Motor neuron (in vitro differentiated cells): ENCODE results near the gene NRP1. TPM values are rescaled to one million over a fixed set of nuclear protein-coding genes. Genes with fewer than 3 reads are reported as not detected.

ENCODE experiments used
- ATAC-seq, 8 experiments: fragments of 200-7000 bp; cut with Tn5 transposase; replicated peaks in 6 of 8; 2 replicates each; pipeline ENCODE4 v1.8.0; 2021; ENCODE audit warnings: mild to moderate bottlenecking in 8 of 8, moderate library complexity in 8 of 8
- H3K27ac ChIP-seq, 2 donors: fragments of 250-450 bp; sonication (Bioruptor Pico); 2 replicates each; pipeline ENCODE4 v1.9.0; 2021; ENCODE audit warnings: antibody characterized with exemption in 2 of 2, mild to moderate bottlenecking in 2 of 2, moderate library complexity in 1 of 2
- H3K4me1 ChIP-seq, 2 donors: fragments of 250-450 bp; sonication (Bioruptor Pico); replicated peaks in 1 of 2; 2 replicates each; pipeline ENCODE4 v1.6.1; 2021; ENCODE audit warnings: antibody characterized with exemption in 2 of 2, mild to moderate bottlenecking in 2 of 2, moderate library complexity in 1 of 2
- H3K4me3 ChIP-seq, 5 donors: fragments of 250-450 bp; sonication (Bioruptor Pico); 2 replicates each; pipeline ENCODE4 v1.9.0; 2021; ENCODE audit warnings: antibody characterized with exemption in 5 of 5, mild to moderate bottlenecking in 5 of 5, moderate library complexity in 4 of 5
- WGBS, 10 experiments: fragments of 450-650 bp; shearing (Covaris generic); methylation state at CpG; one replicate each; pipeline ENCODE4 v1.0.0; 2022; 5-methylcytosine and 5-hydroxymethylcytosine counted together
- in situ Hi-C, 9 experiments: fragments of 400-800 bp; cut with MboI; loops; one replicate each; pipeline ENCODE4 v1.15.0; 2021; ENCODE audit warnings: low sequenced_read_pairs in 9 of 9, low pct_unique_long_range_greater_than_20kb in 2 of 9; ENCODE audit not compliant: unreplicated experiment in 9 of 9
- total RNA-seq, 8 experiments: library from RNA; unstranded; fragments of 300-600 nt; gene quantifications; 2 replicates each; pipeline versions ENCODE4 v1.2.3 to v1.2.4, GENCODE V29; 2022

Gene NRP1
- total RNA-seq, 8 experiments from 2014 or later, result 35.7 to 84.8 (median 61.7) TPM

DNA sequence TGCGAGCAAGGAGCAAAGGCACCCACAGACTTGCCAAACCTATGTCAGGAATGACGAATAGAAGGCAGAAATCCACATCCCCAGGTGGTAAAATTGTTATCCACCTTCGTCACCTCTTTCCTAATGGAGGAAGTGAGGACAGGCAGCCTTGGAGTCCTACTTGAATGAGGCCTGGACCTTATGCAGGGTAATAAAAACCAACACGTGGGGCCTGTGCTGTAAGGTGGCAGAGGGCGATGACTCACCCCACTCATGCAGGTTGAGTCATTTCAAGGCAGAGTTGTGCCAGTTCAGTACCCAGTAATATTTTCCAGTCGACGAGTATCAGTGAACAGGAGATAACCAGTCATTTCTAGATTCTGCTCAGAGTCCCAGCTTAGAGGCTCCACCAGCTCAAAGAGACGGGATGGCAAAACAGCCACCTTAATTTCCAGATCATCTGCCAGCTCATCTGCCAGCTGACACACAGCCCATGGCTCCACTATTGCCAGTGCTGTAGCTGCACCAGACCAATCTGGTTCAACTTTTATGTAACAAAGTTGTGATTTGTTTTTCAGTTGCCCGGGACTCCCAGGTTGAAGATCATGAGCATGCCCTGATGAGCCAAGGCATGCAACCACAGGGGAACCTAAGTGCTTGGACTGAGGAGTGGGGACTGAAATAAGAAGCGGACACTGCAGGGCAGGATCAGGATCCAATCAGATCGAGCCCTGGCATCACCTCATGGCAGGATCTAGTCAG lies 200.3 kb downstream of the NRP1 start:
- Histone ChIP-seq H3K4me3 (no peak overlapping the region), H3K27ac (peak overlapping the region in 1 of 2 donors; percentile 11), H3K4me1 (peaks cover 16 to 23% of the 10 kb centered on the region in 2 donors)
- in situ Hi-C loops, result no loop called here
- 41 to 100% (median 78%) methylated on average over 1 to 9 of the region's 11 CpGs for WGBS, 10 experiments
- ATAC-seq, result peak in 6 of 8 experiments; percentile 17 to 87 (median 76)

DNA sequence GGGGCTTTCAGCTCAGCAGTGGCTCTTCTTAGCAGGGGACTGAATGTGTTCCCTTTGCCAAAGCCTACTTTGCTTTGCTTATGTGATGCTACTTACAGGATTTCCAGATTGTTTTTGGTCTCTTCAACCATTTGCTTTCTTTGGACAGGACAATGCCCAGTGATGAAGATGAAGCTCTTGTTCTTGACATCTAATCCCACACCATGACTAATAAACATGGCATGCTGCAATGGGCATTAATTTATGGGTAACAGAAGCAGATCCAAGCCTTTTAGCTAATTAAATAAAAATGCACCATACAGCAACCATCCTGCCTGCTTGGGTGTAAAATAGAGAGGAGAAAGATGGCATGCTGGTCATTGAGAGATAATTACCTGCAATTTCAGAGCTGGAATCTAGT lies 200.9 kb downstream of the NRP1 start:
- in situ Hi-C loops, result no loop called here
- peak in 1 of 8 experiments; percentile 13 for ATAC-seq
- peaks cover 16 to 26% of the 10 kb centered on the region in 2 donors for H3K4me1 ChIP-seq
- peak overlapping the region in 1 of 2 donors; percentile 11 for H3K27ac ChIP-seq
- H3K4me3 ChIP-seq, result no peak overlapping the region

DNA sequence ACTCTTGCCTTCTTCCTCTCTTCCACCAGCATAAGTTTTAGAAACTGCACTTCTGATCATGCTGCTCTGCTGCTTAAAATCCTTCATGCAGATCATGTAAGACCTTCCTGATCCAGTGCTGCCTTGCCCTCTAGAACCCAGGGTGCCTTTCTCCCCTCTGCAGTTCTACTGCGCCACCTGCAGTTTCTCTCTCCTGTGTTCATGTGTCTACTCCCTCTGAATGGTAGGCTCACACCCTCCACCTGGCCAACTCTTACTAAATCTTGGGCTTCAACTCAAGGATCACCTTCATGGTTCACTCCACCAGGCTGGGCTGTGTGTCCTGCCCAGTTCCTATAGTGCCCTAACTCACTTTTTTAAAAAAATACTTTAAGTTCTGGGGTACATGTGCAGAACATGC lies 201.8 kb downstream of the NRP1 start:
- Histone ChIP-seq H3K27ac (no peak overlapping the region), H3K4me3 (no peak overlapping the region), H3K4me1 (peaks cover 16 to 26% of the 10 kb centered on the region in 2 donors)
- WGBS, 10 experiments, result 100% methylated on average over 1 of the region's 1 CpG; no CpG with 5 or more reads in 6 of the 10 experiments
- ATAC-seq, result peak in 1 of 8 experiments; percentile 54
- in situ Hi-C loops, result no loop called here

DNA sequence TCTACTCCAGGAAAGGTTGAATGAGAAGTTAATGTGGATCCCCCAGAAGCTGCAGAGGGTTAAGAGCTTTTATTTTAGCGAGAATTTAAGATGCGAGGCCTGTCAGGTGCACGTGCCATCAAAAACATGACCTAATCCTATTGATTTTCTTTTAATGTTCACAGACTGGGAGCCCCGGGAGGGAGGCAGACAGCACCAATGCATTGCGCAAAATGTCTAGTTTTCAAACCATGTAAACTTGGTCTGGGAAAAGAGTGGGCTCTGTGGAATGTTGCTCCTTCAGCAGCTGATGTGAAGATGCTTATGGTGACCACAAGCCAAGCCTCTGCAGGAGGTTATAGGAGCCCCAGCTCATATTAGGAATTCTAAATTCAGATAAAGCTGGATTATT lies 204.5 kb downstream of the NRP1 start:
- Histone ChIP-seq H3K4me1 (peaks cover 20 to 37% of the 10 kb centered on the region in 2 donors), H3K4me3 (no peak overlapping the region), H3K27ac (peak overlapping the region in 1 of 2 donors; percentile 36)
- WGBS, 10 experiments, result 57 to 96% (median 68%) methylated on average over 2 to 5 of the region's 5 CpGs; no CpG with 5 or more reads in 2 of the 10 experiments
- in situ Hi-C loops, result no loop called here
- ATAC-seq, result peak in 5 of 8 experiments; percentile 59 to 75 (median 67)

DNA sequence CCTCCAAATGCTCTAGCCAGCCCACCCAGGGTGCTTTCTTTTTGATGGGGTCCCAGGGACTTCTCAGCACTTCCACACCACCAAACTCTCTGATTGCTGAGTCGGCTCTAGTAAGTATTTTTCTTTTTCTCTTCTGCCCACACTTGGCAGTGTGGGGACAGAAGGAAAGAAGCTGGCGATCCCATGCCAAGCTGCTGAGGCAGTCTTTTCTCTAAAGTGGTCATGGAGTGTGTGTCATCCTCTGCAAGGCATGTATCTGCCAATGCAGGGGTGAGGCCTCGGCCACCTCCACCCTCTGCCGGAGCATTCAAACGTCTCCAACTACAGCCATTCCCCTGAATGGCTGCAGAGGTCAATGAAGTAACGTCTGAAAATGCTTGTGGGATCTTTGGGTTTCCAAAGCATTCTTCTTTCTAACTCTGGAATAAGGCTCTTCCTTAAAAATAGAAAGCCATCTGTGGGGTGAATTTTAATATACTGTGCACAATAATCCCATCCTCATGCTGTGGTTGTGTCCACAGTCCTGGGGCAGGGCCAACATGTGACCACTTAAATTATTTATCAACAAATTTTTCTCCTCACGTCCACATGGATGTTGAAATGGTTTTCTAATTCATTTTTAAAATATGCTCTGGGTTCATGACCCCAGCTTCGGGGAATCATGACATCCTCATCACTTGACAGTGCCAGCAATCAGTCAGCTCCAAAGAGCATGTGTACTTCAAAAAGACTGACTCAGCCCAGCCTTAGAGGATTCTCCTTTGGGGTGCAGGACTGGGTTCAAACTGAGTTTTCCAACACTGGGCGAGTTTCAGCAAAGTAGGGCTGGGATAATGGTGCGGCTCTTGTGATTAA lies 205.1 kb downstream of the NRP1 start:
- ATAC-seq, result peak in 7 of 8 experiments; percentile 31 to 84 (median 71)
- H3K27ac ChIP-seq, result peak overlapping the region in 1 of 2 donors; percentile 36
- peaks cover 23 to 42% of the 10 kb centered on the region in 2 donors for H3K4me1 ChIP-seq
- 4 to 81% (median 50%) methylated on average over 2 to 7 of the region's 10 CpGs for WGBS, 10 experiments
- in situ Hi-C loops, result no loop called here
- H3K4me3 ChIP-seq, result no peak overlapping the region

DNA sequence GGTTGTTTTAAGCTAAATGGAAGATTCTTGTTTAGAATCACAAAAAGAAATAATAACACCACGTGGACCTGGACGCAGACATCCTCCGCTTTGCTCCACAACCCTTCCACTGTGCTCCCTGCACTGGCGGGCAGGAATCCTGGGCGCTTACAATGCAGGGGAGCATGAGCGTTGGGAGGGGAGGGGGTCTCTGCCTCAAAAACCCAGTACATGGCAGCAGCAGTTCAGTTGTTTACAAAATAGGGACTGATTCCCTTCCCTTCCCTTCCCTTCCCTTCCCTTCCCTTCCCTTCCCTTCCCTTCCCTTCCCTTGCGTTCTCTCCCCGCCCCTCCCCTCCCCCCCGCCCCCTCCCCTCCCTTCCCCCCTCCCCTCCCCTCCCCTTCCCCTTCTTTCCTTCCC lies 206.8 kb downstream of the NRP1 start:
- WGBS, 10 experiments, result 80 to 100% (median 96%) methylated on average over 1 to 4 of the region's 9 CpGs; no CpG with 5 or more reads in 6 of the 10 experiments
- Histone ChIP-seq H3K4me3 (no peak overlapping the region), H3K27ac (no peak overlapping the region), H3K4me1 (peaks cover 19 to 34% of the 10 kb centered on the region in 2 donors)
- in situ Hi-C loops, result no loop called here
- ATAC-seq, result no peak
